NB4 (cell line): ENCODE data around the gene KCNN2.

Experiments
- DNase-seq: peaks from one replicate; pipeline ENCODE4 v3.0.0; 2010; ENCODE audit warnings: low read depth
- H3K4me3 ChIP-seq: one replicate; pipeline ENCODE4 v1.5.1; 2011; ENCODE audit warnings: mild to moderate bottlenecking, low read depth, low read length, moderate library complexity
- CTCF ChIP-seq: IDR thresholded peaks from one replicate; pipeline ENCODE4 v1.5.1; 2012; ENCODE audit warnings: low read depth, low read length
- MYC ChIP-seq: IDR thresholded peaks from 2 replicates; pipeline ENCODE4 v1.6.1; 2011; ENCODE audit warnings: low read depth, low read length
- POLR2A ChIP-seq: IDR thresholded peaks from 2 replicates; pipeline ENCODE4 v1.6.1; 2011; ENCODE audit warnings: mild to moderate bottlenecking; ENCODE audit not compliant: insufficient read length; ENCODE audit errors: extremely low read depth
- TF ChIP-seq, protein P1 (sequence below): IDR thresholded peaks from 2 replicates; pipeline ENCODE4 v1.6.1; 2011; ENCODE audit warnings: low read depth, low read length

The KCNN2 gene

DNA sequence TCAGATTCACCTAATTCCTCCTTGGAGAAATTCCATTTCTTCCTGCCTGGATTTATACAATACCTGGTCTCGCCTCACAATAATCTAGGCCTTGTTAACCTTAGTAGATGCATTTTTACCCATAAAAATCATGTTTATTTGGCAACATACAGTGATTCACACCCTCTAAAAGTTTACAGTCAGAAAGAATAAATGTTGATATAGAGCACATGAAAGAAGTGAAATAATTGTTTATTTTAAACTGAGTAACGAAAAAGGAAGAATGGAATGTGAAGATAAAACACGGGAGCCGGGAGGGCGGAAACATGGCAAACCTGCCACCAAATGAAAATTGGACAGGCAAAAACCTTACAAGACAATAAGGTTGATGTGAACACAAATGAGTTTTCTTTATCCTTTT lies 28.9 kb upstream of the KCNN2 start:
- no peak for DNase-seq
- TF ChIP-seq MYC (no peak), CTCF (no peak), POLR2A (no peak)
- TF ChIP-seq, protein P1, sequence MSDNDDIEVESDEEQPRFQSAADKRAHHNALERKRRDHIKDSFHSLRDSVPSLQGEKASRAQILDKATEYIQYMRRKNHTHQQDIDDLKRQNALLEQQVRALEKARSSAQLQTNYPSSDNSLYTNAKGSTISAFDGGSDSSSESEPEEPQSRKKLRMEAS: no peak
- no peak overlapping the region for H3K4me3 ChIP-seq

DNA sequence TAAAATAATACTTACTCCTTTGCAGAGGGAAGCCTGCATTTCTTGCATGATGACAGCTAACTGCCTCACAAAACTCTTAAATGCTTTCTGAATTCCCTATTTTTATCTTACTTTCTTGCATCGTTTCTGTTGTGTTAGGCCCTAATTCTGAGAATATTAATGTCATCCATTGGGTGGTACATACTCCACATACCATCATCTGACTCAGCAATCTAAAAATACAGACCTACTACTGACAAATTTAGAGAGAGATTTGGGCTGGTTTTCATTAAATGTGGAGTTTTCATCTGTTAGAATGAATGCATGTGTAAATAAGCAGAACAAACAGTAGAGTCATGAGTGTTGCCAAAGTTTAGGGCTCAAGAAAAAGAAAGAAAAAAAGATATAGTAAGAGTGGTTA lies 26.5 kb upstream of the KCNN2 start:
- H3K4me3 ChIP-seq: no peak overlapping the region
- no peak for TF ChIP-seq CTCF
- no peak for TF ChIP-seq POLR2A
- TF ChIP-seq MYC: no peak
- TF ChIP-seq, protein P1: no peak
- DNase-seq: no peak

DNA sequence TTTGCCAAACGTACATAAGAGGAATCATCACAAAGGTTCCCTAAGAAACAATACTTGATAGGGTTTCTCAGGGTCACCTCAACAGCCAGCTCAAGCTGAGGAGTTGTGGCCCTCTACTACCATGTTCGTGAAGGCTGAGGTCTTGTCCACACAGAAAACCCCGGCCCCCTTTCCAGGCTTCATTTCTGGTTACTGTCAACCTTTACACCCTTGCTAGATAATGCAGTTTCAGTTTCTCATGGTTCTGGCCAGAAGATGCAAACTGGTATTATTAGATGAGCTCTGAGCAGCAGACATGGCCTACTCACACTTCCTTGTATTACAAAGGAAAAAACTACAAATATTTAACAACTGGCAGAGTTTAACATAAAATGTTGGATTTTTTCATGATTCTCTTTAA lies 22.8 kb upstream of the KCNN2 start:
- TF ChIP-seq, protein P1: no peak
- no peak for TF ChIP-seq POLR2A
- TF ChIP-seq MYC: no peak
- no peak for TF ChIP-seq CTCF
- H3K4me3 ChIP-seq: no peak overlapping the region
- DNase-seq: no peak

GRCh38 chr5:114346181-114346580 lies 15.7 kb upstream of the KCNN2 start:
- no peak for DNase-seq
- no peak for TF ChIP-seq POLR2A
- TF ChIP-seq MYC: no peak
- TF ChIP-seq CTCF: no peak
- TF ChIP-seq, protein P1: no peak
- no peak overlapping the region for H3K4me3 ChIP-seq

GRCh38 chr5:114355086-114355830 lies 6.6 kb upstream of the KCNN2 start:
- DNase-seq: no peak
- TF ChIP-seq, protein P1: no peak
- no peak for TF ChIP-seq CTCF
- H3K4me3 ChIP-seq: no peak overlapping the region

- TF ChIP-seq MYC (no peak), CTCF (no peak)
- no peak for DNase-seq
- no peak overlapping the region for H3K4me3 ChIP-seq
Measured at GRCh38 chr5:114358329-114358728, 3.5 kb upstream of the KCNN2 start.
